Common myeloid progenitor, CD34-positive (primary cell): ENCODE measurements around the gene GALNT6.
A peak's percentile ranks its signal among the peaks of the same experiment; 100 is the strongest.
"Not testable (repeated sequence)": the region's sequence is repeated elsewhere in the genome, so short reads cannot be mapped to it uniquely, and the experiment has no call there.

Experiments
- CTCF ChIA-PET: fragments of 350-600 bp; sonication (Branson Sonifier 250); formaldehyde crosslinking; loops from one replicate; lab custom pipeline; 2021; ENCODE audit warnings: antibody characterized with exemption; lab: Charles Lee
- POLR2A ChIA-PET: fragments of 350-600 bp; sonication (Branson Sonifier 250); formaldehyde crosslinking; loops from one replicate; lab custom pipeline; 2021; ENCODE audit warnings: antibody characterized with exemption; lab: Charles Lee
- DNase-seq, 3 donors: peaks; one replicate each; pipeline versions ENCODE4 v3.0.0 to v3.0.0-alpha.2; 2013
- H3K27ac ChIP-seq, 2 experiments: 1 replicate in 1 of 2; 2 replicates in 1 of 2; pipeline ENCODE4 v1.7.0; 2013; ENCODE audit warnings: inconsistent platforms in 2 of 2, low read length in 2 of 2, mild to moderate bottlenecking in 2 of 2, low read depth in 1 of 2, moderate library complexity in 1 of 2; ENCODE audit not compliant: severe bottlenecking in 2 of 2, insufficient read depth in 1 of 2, poor library complexity in 1 of 2
- H3K27me3 ChIP-seq, 5 experiments: replicated peaks in 2 of 5; 1 replicate in 3 of 5; 2 replicates in 2 of 5; pipeline versions ENCODE4 v1.6.1 to v1.7.0; 2013; ENCODE audit warnings: low read length in 4 of 5, mild to moderate bottlenecking in 2 of 5, moderate library complexity in 2 of 5, inconsistent platforms in 1 of 5; ENCODE audit not compliant: insufficient read depth in 5 of 5, control insufficient read depth in 4 of 5
- H3K36me3 ChIP-seq, 4 experiments: 1 replicate in 2 of 4; 2 replicates in 2 of 4; pipeline versions ENCODE4 v1.6.1 to v1.7.0; 2013; ENCODE audit warnings: low read length in 3 of 4, control low read depth in 1 of 4, mild to moderate bottlenecking in 1 of 4; ENCODE audit not compliant: control insufficient read depth in 4 of 4, insufficient read depth in 4 of 4
- H3K4me1 ChIP-seq, 4 experiments: 1 replicate in 3 of 4; 2 replicates in 1 of 4; pipeline versions ENCODE4 v1.6.1 to v1.7.1; 2013; ENCODE audit warnings: low read length in 3 of 4, mild to moderate bottlenecking in 3 of 4, control low read depth in 1 of 4, inconsistent platforms in 1 of 4, moderate library complexity in 1 of 4; ENCODE audit not compliant: control insufficient read depth in 4 of 4, insufficient read depth in 4 of 4; ENCODE audit errors: control extremely low read depth in 1 of 4
- H3K4me3 ChIP-seq, 7 experiments: 1 replicate in 4 of 7; 2 replicates in 3 of 7; pipeline versions ENCODE4 v1.5.1 to v1.7.0; 2013; ENCODE audit warnings: mild to moderate bottlenecking in 7 of 7, low read length in 6 of 7, moderate library complexity in 6 of 7, inconsistent platforms in 2 of 7, low read depth in 2 of 7, control low read depth in 1 of 7; ENCODE audit not compliant: insufficient read depth in 4 of 7, control insufficient read depth in 1 of 7; ENCODE audit errors: extremely low read depth in 1 of 7
- H3K9me3 ChIP-seq, 5 experiments: 1 replicate in 4 of 5; 2 replicates in 1 of 5; pipeline versions ENCODE4 v1.6.1 to v1.7.1; 2013; ENCODE audit warnings: low read length in 4 of 5, mild to moderate bottlenecking in 2 of 5, inconsistent platforms in 1 of 5, low read depth in 1 of 5, moderate library complexity in 1 of 5; ENCODE audit not compliant: control insufficient read depth in 4 of 5, insufficient read depth in 2 of 5; ENCODE audit errors: control extremely low read depth in 1 of 5
- WGBS: methylation state at CpG from one replicate; pipeline ENCODE4 v1.1.5; 2013; ENCODE audit not compliant: insufficient coverage; 5-methylcytosine and 5-hydroxymethylcytosine counted together

GALNT6 gene

GRCh38 chr12:51341251-51342007 lies 49.8 kb downstream of the GALNT6 start:
- H3K36me3 ChIP-seq = no peaks in the 10 kb centered on the region
- ChIA-PET CTCF (interaction anchor here (0.8 to 27.3 kb wide), 22 partner anchors 8 to 490 kb away, joined by 3 to 666 read pairs (median 6); partner anchors contain the start of genes BIN2, POU6F1 and SMAGP), POLR2A (interaction anchor here (0.8 to 1.8 kb wide), 3 partner anchors 21 to 290 kb away, joined by 3 to 10 read pairs (median 3); no protein-coding TSS in a partner anchor)
- peaks cover 7 to 19% (median 16%) of the 10 kb centered on the region in 4 experiments for H3K4me1 ChIP-seq
- H3K9me3 ChIP-seq = no peaks in the 10 kb centered on the region
- peak; percentile 75 to 87 (median 80) for DNase-seq
- H3K27me3 ChIP-seq = no peaks in the 10 kb centered on the region
- no peak overlapping the region for H3K27ac ChIP-seq
- peak overlapping the region in 3 of 7 experiments; percentile 35 to 68 (median 37) for H3K4me3 ChIP-seq
- WGBS = 62% methylated on average over 4 of the region's 9 CpGs

DNA sequence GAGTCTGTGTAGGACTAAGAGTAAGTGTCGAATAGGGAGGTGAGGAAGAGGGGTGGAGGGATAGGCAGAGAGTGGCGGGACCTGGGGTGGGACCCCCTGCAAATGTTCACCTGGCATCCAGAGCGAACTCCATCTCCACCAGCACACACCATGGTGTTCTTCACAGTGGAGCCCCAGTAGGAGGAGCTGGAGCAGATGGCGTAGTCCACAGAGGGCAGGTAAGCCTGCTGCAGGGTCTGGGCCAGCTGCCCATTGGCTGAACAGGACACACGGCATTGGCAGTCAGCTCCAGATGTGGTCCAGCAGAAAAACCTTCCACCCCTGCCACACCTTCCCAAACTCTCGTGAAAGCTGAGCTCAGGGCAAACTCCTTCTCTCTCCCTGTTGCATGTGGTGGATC lies 51.5 kb downstream of the GALNT6 start:
- Histone ChIP-seq H3K36me3 (peaks cover 0 to 2% (median 0%) of the 10 kb centered on the region in 4 experiments), H3K9me3 (no peaks in the 10 kb centered on the region), H3K27me3 (no peaks in the 10 kb centered on the region), H3K4me3 (no peak overlapping the region), H3K27ac (no peak overlapping the region), H3K4me1 (peaks cover 12 to 30% (median 25%) of the 10 kb centered on the region in 4 experiments)
- POLR2A ChIA-PET = no interaction called here
- CTCF ChIA-PET = interaction anchor here (1.4 to 27.3 kb wide), 8 partner anchors 8 to 293 kb away, joined by 3 to 666 read pairs (median 22); partner anchors contain the start of gene BIN2
- WGBS = 93% methylated on average over 4 of the region's 6 CpGs
- no peak for DNase-seq

DNA sequence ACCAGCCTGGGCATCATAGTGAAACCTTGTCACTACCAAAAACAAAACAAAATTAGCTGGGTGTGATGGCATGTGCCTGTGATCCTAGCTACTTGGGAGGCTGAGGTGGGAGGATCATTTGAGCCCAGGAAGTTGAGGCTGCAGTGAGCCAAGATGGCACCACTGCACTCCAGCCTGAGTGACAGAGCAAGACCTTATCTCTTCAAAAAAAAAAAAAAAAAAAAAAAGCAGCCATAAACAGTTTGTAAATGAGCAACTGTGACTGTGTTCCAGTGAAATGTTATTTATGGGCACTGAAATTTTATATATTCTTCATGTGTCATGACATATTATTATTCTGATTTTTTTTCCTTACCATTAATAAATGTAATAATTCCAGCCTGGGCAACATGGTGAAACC lies 53.9 kb downstream of the GALNT6 start:
- H3K9me3 ChIP-seq, H3K27me3 ChIP-seq, POLR2A ChIA-PET, DNase-seq, H3K36me3 ChIP-seq, H3K27ac ChIP-seq, H3K4me3 ChIP-seq: not testable (repeated sequence)
- CTCF ChIA-PET = interaction anchor here (1.0 to 27.3 kb wide), 3 partner anchors 13 to 76 kb away, joined by 3 to 666 read pairs (median 38); partner anchors contain the start of gene BIN2
- peaks cover 12 to 32% (median 25%) of the 10 kb centered on the region in 4 experiments for H3K4me1 ChIP-seq

- ChIA-PET CTCF (interaction anchor here (1.4 to 27.3 kb wide), 2 partner anchors 21 to 82 kb away, joined by 3 to 666 read pairs; partner anchors contain the start of gene BIN2), POLR2A (interaction anchor here (0.6 to 1.4 kb wide), 2 partner anchors 9 to 32 kb away, joined by 3 to 4 read pairs; no protein-coding TSS in a partner anchor)
- Histone ChIP-seq H3K27ac (no peak overlapping the region), H3K4me1 (peaks cover 10 to 25% (median 21%) of the 10 kb centered on the region in 4 experiments), H3K36me3 (peaks cover 0 to 2% (median 0%) of the 10 kb centered on the region in 4 experiments), H3K4me3 (no peak overlapping the region), H3K9me3 (no peaks in the 10 kb centered on the region), H3K27me3 (no peaks in the 10 kb centered on the region)
- WGBS = 45% methylated on average over 2 of the region's 2 CpGs
- peak in 2 of 3 donors; percentile 60 to 63 for DNase-seq
These were observed 55.3 kb downstream of the GALNT6 start for GRCh38 chr12:51335931-51336330.

DNA sequence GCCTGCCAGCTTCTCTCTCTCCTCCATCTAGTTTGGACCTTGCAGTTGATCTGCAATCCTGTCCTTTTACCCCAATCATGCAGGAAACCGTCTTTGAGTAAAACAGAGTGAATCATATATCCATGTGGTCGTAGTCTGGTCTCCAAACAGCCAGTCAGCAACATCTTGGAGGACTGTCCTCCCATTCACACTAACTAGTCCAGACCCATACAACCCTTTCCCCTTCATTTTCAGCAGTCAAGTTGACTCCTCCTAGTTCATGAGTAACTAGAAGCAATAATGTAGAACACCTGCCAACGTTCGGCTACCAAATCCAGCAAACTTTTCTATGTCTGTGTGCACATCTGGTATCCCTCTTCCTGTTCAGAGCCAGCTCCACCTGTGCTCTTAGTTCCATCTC lies 56.4 kb downstream of the GALNT6 start:
- peak in 2 of 3 donors; percentile 27 to 33 for DNase-seq
- 75% methylated on average over 4 of the region's 4 CpGs for WGBS
- no peak overlapping the region for H3K27ac ChIP-seq
- H3K9me3 ChIP-seq = no peaks in the 10 kb centered on the region
- peaks cover 13 to 32% (median 27%) of the 10 kb centered on the region in 4 experiments for H3K4me1 ChIP-seq
- H3K27me3 ChIP-seq = no peaks in the 10 kb centered on the region
- ChIA-PET CTCF (interaction anchor here (1.7 to 27.3 kb wide), 2 partner anchors 20 to 54 kb away, joined by 3 to 666 read pairs; partner anchors contain the start of gene BIN2), POLR2A (no interaction called here)
- peaks cover 0 to 2% (median 0%) of the 10 kb centered on the region in 4 experiments for H3K36me3 ChIP-seq
- no peak overlapping the region for H3K4me3 ChIP-seq

DNA sequence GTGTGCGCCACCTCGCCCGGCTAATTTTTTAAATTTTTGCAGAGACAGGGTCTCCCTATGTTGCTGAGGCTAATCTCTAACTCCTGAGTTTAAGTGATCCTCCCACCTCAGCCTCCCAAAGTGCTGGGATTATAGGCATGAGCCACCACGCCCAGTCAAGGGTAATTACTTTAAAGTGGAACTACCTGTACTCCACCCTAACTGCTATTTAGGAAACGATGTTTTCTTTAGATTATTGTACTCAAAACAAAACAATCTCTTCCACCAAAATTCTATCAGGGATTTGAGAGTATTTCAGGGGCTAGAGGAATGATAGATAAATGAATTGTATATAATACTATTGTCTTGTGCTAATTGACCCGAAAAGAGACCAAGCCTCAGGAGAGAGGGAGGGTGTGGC lies 57.7 kb downstream of the GALNT6 start:
- H3K36me3 ChIP-seq = peaks cover 0 to 2% (median 0%) of the 10 kb centered on the region in 4 experiments
- H3K9me3 ChIP-seq = no peaks in the 10 kb centered on the region
- no peaks in the 10 kb centered on the region for H3K27me3 ChIP-seq
- ChIA-PET POLR2A (interaction anchor here (1.2 kb wide), 1 partner anchor 10 kb away, joined by 3 read pairs; the partner anchor contains the start of gene BIN2), CTCF (interaction anchor here (1.7 to 27.3 kb wide), 3 partner anchors 8 to 53 kb away, joined by 3 to 666 read pairs (median 28); partner anchors contain the start of gene BIN2)
- H3K4me1 ChIP-seq = peaks cover 25 to 44% (median 40%) of the 10 kb centered on the region in 4 experiments
- H3K4me3 ChIP-seq = no peak overlapping the region
- no peak overlapping the region for H3K27ac ChIP-seq
- DNase-seq = no peak
- WGBS = 100% methylated on average over 4 of the region's 6 CpGs
